Neutrophil (primary cell): ENCODE data around the gene NRXN3.

ENCODE experiments used
- H3K27ac ChIP-seq: fragments of 200-600 bp; sonication (generic); 2 replicates; pipeline ENCODE4 v1.5.1; 2016; ENCODE audit warnings: mild to moderate bottlenecking, moderate library complexity
- H3K27me3 ChIP-seq: fragments of 200-600 bp; sonication (generic); 2 replicates; pipeline ENCODE4 v1.6.0; 2016; ENCODE audit warnings: mild to moderate bottlenecking
- H3K36me3 ChIP-seq: fragments of 200-600 bp; sonication (generic); 2 replicates; pipeline ENCODE4 v1.5.1; 2017
- H3K4me1 ChIP-seq, 2 experiments: fragments of 200-600 bp in 1 of 2; sonication (generic) in 1 of 2; 1 replicate in 1 of 2; 2 replicates in 1 of 2; pipeline versions ENCODE4 v1.5.1 to v1.6.1; 2013 to 2016; ENCODE audit warnings: low read depth in 1 of 2, low read length in 1 of 2, mild to moderate bottlenecking in 1 of 2, moderate library complexity in 1 of 2; ENCODE audit not compliant: control insufficient read depth in 1 of 2, insufficient read depth in 1 of 2
- H3K4me3 ChIP-seq, 2 experiments: fragments of 200-600 bp in 1 of 2; sonication (generic) in 1 of 2; 1 replicate in 1 of 2; 2 replicates in 1 of 2; pipeline ENCODE4 v1.5.1; 2013 to 2016; ENCODE audit warnings: low read depth in 1 of 2, low read length in 1 of 2, mild to moderate bottlenecking in 1 of 2, moderate library complexity in 1 of 2
- H3K9me3 ChIP-seq: fragments of 200-600 bp; sonication (generic); 2 replicates; pipeline ENCODE4 v1.5.1; 2016
- TF ChIP-seq, protein P1 (sequence below): fragments of 200-600 bp; sonication (generic); IDR thresholded peaks from 2 replicates; pipeline ENCODE4 v1.5.1; 2016; ENCODE audit warnings: antibody characterized with exemption

The NRXN3 gene

DNA sequence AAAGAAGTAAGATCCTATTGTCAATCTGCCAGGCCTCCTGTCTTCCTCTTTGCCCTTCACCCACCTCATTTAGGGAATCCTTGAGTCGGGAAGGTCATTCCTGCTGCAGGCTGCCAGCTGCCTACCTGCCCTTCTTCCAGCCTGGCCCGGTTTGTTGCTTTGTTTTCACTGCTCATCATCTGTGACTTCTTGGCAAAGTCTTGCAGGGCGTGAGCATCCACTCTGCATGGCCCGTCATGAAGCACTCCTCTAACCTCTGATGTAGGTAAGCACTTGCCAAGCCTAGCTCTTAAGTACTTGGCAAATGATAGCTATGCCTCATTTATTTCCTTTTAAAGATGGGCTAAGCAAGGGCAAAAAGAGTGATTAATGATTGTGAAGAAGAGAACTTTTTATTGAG is 192.8 kb downstream of the NRXN3 start:
- Histone ChIP-seq H3K36me3 (no peaks in the 10 kb centered on the region), H3K4me3 (no peak overlapping the region), H3K4me1 (no peaks in the 10 kb centered on the region), H3K27me3 (peaks cover 3% of the 10 kb centered on the region), H3K27ac (no peak overlapping the region), H3K9me3 (no peaks in the 10 kb centered on the region)
- TF ChIP-seq, protein P1, sequence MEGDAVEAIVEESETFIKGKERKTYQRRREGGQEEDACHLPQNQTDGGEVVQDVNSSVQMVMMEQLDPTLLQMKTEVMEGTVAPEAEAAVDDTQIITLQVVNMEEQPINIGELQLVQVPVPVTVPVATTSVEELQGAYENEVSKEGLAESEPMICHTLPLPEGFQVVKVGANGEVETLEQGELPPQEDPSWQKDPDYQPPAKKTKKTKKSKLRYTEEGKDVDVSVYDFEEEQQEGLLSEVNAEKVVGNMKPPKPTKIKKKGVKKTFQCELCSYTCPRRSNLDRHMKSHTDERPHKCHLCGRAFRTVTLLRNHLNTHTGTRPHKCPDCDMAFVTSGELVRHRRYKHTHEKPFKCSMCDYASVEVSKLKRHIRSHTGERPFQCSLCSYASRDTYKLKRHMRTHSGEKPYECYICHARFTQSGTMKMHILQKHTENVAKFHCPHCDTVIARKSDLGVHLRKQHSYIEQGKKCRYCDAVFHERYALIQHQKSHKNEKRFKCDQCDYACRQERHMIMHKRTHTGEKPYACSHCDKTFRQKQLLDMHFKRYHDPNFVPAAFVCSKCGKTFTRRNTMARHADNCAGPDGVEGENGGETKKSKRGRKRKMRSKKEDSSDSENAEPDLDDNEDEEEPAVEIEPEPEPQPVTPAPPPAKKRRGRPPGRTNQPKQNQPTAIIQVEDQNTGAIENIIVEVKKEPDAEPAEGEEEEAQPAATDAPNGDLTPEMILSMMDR, result no peak

DNA sequence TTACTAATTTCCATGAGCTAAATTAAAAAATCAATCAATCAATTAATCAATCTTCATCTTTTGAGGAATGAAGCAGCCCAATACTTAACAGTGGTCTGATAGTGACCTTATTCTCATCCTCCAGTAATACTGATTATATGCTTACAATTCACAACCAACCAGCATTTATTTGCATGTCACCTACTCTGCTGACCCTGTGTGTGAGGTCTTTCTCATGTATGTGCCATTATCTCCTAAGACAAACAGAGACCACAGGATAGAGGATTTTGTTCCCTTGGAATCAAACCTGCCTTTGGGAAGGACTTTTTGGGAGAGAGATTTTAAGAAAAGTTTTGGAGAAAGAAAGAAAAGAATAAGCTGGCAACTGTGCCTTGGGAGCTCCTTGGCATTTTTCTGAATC is 197.2 kb downstream of the NRXN3 start:
- no peaks in the 10 kb centered on the region for H3K4me1 ChIP-seq
- no peaks in the 10 kb centered on the region for H3K9me3 ChIP-seq
- no peaks in the 10 kb centered on the region for H3K36me3 ChIP-seq
- TF ChIP-seq, protein P1, result no peak
- peaks cover 3% of the 10 kb centered on the region for H3K27me3 ChIP-seq
- H3K27ac ChIP-seq, result no peak overlapping the region
- no peak overlapping the region for H3K4me3 ChIP-seq

DNA sequence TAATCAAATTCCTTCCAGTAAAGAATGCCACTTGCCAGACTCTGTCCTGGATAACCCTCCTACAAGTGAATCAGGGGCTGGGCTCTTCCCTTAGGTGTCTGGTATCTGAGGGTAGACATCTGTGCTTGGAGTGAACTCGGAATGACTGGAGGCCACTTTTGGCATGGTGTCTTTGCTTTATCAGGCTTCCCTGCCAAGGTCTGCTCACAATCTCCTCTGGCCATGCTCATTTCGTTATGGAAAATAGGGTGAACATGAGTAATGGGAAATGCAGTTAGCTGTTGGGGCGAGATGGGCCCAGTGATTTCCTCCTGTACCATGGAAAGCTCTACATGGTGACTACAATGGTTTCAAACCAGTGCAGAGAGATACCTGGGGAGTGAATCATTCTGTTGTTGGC is 212.9 kb downstream of the NRXN3 start:
- Histone ChIP-seq H3K27me3 (no peaks in the 10 kb centered on the region), H3K4me3 (no peak overlapping the region), H3K36me3 (no peaks in the 10 kb centered on the region), H3K27ac (no peak overlapping the region), H3K4me1 (no peaks in the 10 kb centered on the region), H3K9me3 (no peaks in the 10 kb centered on the region)
- TF ChIP-seq, protein P1, result no peak

DNA sequence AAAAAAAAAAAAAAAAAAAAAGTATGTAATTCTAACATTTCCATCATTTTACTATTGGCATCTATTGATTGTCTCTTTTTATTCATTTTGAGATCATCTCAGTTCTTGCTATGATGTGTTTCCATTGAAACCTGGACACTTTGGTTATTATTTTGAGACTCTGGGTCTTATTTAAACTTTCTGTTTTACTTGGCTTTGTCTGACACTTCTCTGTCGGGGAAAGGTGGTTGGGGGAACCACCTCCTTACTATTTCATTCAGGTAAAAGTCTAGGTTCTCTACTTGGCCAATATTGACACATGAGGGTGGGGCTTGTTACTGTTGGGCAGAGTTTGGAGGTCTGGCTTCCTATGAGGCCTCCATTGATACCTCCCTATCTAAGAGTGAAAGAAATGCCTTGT is 228.0 kb downstream of the NRXN3 start:
- H3K27ac ChIP-seq, result no peak overlapping the region
- no peaks in the 10 kb centered on the region for H3K9me3 ChIP-seq
- TF ChIP-seq, protein P1, result no peak
- H3K27me3 ChIP-seq, result peaks cover 2% of the 10 kb centered on the region
- H3K36me3 ChIP-seq, result no peaks in the 10 kb centered on the region
- no peak overlapping the region for H3K4me3 ChIP-seq
- H3K4me1 ChIP-seq, result no peaks in the 10 kb centered on the region

DNA sequence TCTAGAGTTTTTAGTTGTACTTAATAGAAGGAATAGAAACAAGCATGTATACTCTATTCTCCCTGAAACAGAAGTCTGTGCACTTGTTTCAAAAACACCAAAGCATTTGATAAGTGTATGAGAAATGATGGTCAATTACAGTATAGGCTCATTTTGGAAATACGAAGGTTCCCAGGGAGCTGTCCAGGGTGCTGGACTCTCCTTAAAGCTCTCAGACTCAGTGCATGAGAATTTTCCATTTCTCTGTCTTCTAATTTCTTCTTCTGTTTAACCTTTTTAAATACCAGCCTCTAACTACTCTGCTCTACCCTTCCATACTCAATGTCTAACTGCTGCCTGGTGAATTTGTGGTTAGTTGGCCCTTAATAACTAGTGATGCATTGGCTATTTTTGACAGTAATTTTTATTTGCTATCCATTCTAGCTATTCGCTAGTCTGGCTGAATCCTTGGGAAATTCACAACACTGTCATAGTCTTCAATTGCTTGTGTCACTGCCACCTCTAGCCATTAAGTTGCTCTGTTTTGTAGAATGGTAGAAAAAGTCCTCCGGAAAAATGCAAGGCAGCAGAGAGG is 229.2 kb downstream of the NRXN3 start:
- TF ChIP-seq, protein P1, result no peak
- Histone ChIP-seq H3K36me3 (no peaks in the 10 kb centered on the region), H3K4me1 (no peaks in the 10 kb centered on the region), H3K27ac (no peak overlapping the region), H3K4me3 (no peak overlapping the region), H3K9me3 (no peaks in the 10 kb centered on the region), H3K27me3 (peaks cover 9% of the 10 kb centered on the region)

DNA sequence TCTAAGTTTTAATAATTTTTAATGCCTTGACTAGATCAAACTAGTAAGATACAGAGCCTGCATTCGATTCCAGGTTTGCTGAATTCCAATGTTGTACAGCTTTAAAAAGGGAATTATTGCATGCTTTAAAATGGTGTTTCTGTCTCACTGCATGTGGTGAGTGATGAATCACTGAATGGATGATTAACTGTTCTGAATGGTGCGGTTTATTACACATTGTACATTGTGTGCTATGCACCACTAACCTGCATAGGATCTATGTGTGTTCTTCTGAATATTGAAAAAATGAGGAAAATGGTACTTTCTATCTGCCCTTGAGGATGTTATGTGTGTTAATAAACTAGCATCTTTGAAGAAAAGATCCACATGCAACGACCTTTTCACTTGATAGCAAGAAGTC is 231.7 kb downstream of the NRXN3 start:
- H3K4me3 ChIP-seq, result no peak overlapping the region
- H3K9me3 ChIP-seq, result no peaks in the 10 kb centered on the region
- H3K4me1 ChIP-seq, result no peaks in the 10 kb centered on the region
- peaks cover 9% of the 10 kb centered on the region for H3K27me3 ChIP-seq
- TF ChIP-seq, protein P1, result no peak
- H3K36me3 ChIP-seq, result no peaks in the 10 kb centered on the region
- H3K27ac ChIP-seq, result no peak overlapping the region
